ENCODE measurements around the gene CACNA2D3.

CACNA2D3 gene

GRCh38 chr3:54237109-54237508, 114.8 kb downstream of the CACNA2D3 start:
- Histone ChIP-seq H3K4ac (ENCODE audit: low read depth, low read length) (no peak overlapping the region), H2BK120ac (ENCODE audit: low read depth, low read length) (no peak overlapping the region), H3K27me3 (ENCODE audit: insufficient read depth, low read length, poor library complexity) (no peaks in the 10 kb centered on the region), H3K4me1 (ENCODE audit: control insufficient read depth, low read depth, low read length) (no peaks in the 10 kb centered on the region), H3K4me2 (ENCODE audit: low read length) (no peak overlapping the region), H3K79me2 (ENCODE audit: control insufficient read depth, insufficient read depth, low read length) (no peaks in the 10 kb centered on the region), H4K5ac (ENCODE audit: low read length) (no peak overlapping the region), H3K27ac (ENCODE audit: low read depth, low read length) (no peak overlapping the region), H3K56ac (ENCODE audit: low read length) (no peak overlapping the region), H2BK5ac (ENCODE audit: low read length) (no peak overlapping the region), H2AK5ac (ENCODE audit: low read length) (no peak overlapping the region), H3K79me1 (ENCODE audit: low read length) (no peaks in the 10 kb centered on the region), H3K23ac (ENCODE audit: low read length) (no peak overlapping the region), H3K9ac (ENCODE audit: low read length) (no peak overlapping the region), H3K4me3 (ENCODE audit: low read length) (no peak overlapping the region), H3K18ac (ENCODE audit: low read length) (no peak overlapping the region), H2BK15ac (replicated peaks; ENCODE audit: low read depth) (no peak overlapping the region), H3K36me3 (ENCODE audit: control insufficient read depth, insufficient read depth, low read length) (no peaks in the 10 kb centered on the region), H4K8ac (ENCODE audit: low read depth, low read length) (no peak overlapping the region)
- WGBS (ENCODE audit: extremely low coverage, insufficient coverage, low lambda C conversion rate), result no CpG with 5 or more reads among the region's 3 CpGs
- no peak for DNase-seq

GRCh38 chr3:54237788-54238502, 115.6 kb downstream of the CACNA2D3 start:
- H3K9ac ChIP-seq (ENCODE audit: low read length), result no peak overlapping the region
- no peak overlapping the region for H3K4me2 ChIP-seq (ENCODE audit: low read length)
- H2AK5ac ChIP-seq (ENCODE audit: low read length), result no peak overlapping the region
- DNase-seq, result no peak
- no peaks in the 10 kb centered on the region for H3K79me1 ChIP-seq (ENCODE audit: low read length)
- H2BK120ac ChIP-seq (ENCODE audit: low read depth, low read length), result no peak overlapping the region
- H3K36me3 ChIP-seq (ENCODE audit: control insufficient read depth, insufficient read depth, low read length), result no peaks in the 10 kb centered on the region
- H3K79me2 ChIP-seq (ENCODE audit: control insufficient read depth, insufficient read depth, low read length), result no peaks in the 10 kb centered on the region
- no peaks in the 10 kb centered on the region for H3K4me1 ChIP-seq (ENCODE audit: control insufficient read depth, low read depth, low read length)
- H4K5ac ChIP-seq (ENCODE audit: low read length), result no peak overlapping the region
- no peak overlapping the region for H3K56ac ChIP-seq (ENCODE audit: low read length)
- H3K27ac ChIP-seq (ENCODE audit: low read depth, low read length), result no peak overlapping the region
- no peak overlapping the region for H3K18ac ChIP-seq (ENCODE audit: low read length)
- H3K27me3 ChIP-seq (ENCODE audit: insufficient read depth, low read length, poor library complexity), result no peaks in the 10 kb centered on the region
- H3K4ac ChIP-seq (ENCODE audit: low read depth, low read length), result no peak overlapping the region
- H2BK15ac ChIP-seq (replicated peaks; ENCODE audit: low read depth), result no peak overlapping the region
- no peak overlapping the region for H2BK5ac ChIP-seq (ENCODE audit: low read length)
- H3K23ac ChIP-seq (ENCODE audit: low read length), result no peak overlapping the region
- H4K8ac ChIP-seq (ENCODE audit: low read depth, low read length), result no peak overlapping the region
- WGBS (ENCODE audit: extremely low coverage, insufficient coverage, low lambda C conversion rate), result no CpG with 5 or more reads among the region's 4 CpGs
- no peak overlapping the region for H3K4me3 ChIP-seq (ENCODE audit: low read length)

GRCh38 chr3:54240309-54240708, 118.0 kb downstream of the CACNA2D3 start:
- Histone ChIP-seq H3K36me3 (ENCODE audit: control insufficient read depth, insufficient read depth, low read length) (no peaks in the 10 kb centered on the region), H3K79me1 (ENCODE audit: low read length) (no peaks in the 10 kb centered on the region), H4K8ac (ENCODE audit: low read depth, low read length) (no peak overlapping the region), H3K27me3 (ENCODE audit: insufficient read depth, low read length, poor library complexity) (no peaks in the 10 kb centered on the region), H2AK5ac (ENCODE audit: low read length) (no peak overlapping the region), H4K5ac (ENCODE audit: low read length) (no peak overlapping the region), H3K9ac (ENCODE audit: low read length) (no peak overlapping the region), H3K4me3 (ENCODE audit: low read length) (no peak overlapping the region), H3K4me1 (ENCODE audit: control insufficient read depth, low read depth, low read length) (no peaks in the 10 kb centered on the region), H3K27ac (ENCODE audit: low read depth, low read length) (no peak overlapping the region), H3K18ac (ENCODE audit: low read length) (no peak overlapping the region), H3K4ac (ENCODE audit: low read depth, low read length) (no peak overlapping the region), H2BK15ac (replicated peaks; ENCODE audit: low read depth) (no peak overlapping the region), H2BK120ac (ENCODE audit: low read depth, low read length) (no peak overlapping the region), H3K4me2 (ENCODE audit: low read length) (no peak overlapping the region), H3K23ac (ENCODE audit: low read length) (no peak overlapping the region), H3K79me2 (ENCODE audit: control insufficient read depth, insufficient read depth, low read length) (no peaks in the 10 kb centered on the region), H2BK5ac (ENCODE audit: low read length) (no peak overlapping the region), H3K56ac (ENCODE audit: low read length) (no peak overlapping the region)
- DNase-seq, result no peak
- WGBS (ENCODE audit: extremely low coverage, insufficient coverage, low lambda C conversion rate), result no CpG with 5 or more reads among the region's 4 CpGs

- no peaks in the 10 kb centered on the region for H3K79me2 ChIP-seq (ENCODE audit: control insufficient read depth, insufficient read depth, low read length)
- no peak overlapping the region for H3K4ac ChIP-seq (ENCODE audit: low read depth, low read length)
- H2AK5ac ChIP-seq (ENCODE audit: low read length), result no peak overlapping the region
- H3K56ac ChIP-seq (ENCODE audit: low read length), result no peak overlapping the region
- H3K18ac ChIP-seq (ENCODE audit: low read length), result no peak overlapping the region
- H3K4me2 ChIP-seq (ENCODE audit: low read length), result no peak overlapping the region
- no peak overlapping the region for H3K9ac ChIP-seq (ENCODE audit: low read length)
- H4K5ac ChIP-seq (ENCODE audit: low read length), result no peak overlapping the region
- no peak overlapping the region for H2BK5ac ChIP-seq (ENCODE audit: low read length)
- H2BK120ac ChIP-seq (ENCODE audit: low read depth, low read length), result no peak overlapping the region
- no peak overlapping the region for H4K8ac ChIP-seq (ENCODE audit: low read depth, low read length)
- H3K79me1 ChIP-seq (ENCODE audit: low read length), result no peaks in the 10 kb centered on the region
- no peak overlapping the region for H3K4me3 ChIP-seq (ENCODE audit: low read length)
- no peak overlapping the region for H3K27ac ChIP-seq (ENCODE audit: low read depth, low read length)
- H3K27me3 ChIP-seq (ENCODE audit: insufficient read depth, low read length, poor library complexity), result no peaks in the 10 kb centered on the region
- H3K36me3 ChIP-seq (ENCODE audit: control insufficient read depth, insufficient read depth, low read length), result no peaks in the 10 kb centered on the region
- no peak overlapping the region for H3K23ac ChIP-seq (ENCODE audit: low read length)
- no peak overlapping the region for H2BK15ac ChIP-seq (replicated peaks; ENCODE audit: low read depth)
- H3K4me1 ChIP-seq (ENCODE audit: control insufficient read depth, low read depth, low read length), result no peaks in the 10 kb centered on the region
- DNase-seq, result no peak
- WGBS (ENCODE audit: extremely low coverage, insufficient coverage, low lambda C conversion rate), result no CpG with 5 or more reads among the region's 13 CpGs
These were observed 120.9 kb downstream of the CACNA2D3 start for GRCh38 chr3:54243056-54243931.

- no peak overlapping the region for H3K18ac ChIP-seq (ENCODE audit: low read length)
These were observed 121.8 kb downstream of the CACNA2D3 start for GRCh38 chr3:54243960-54244682.

More at GRCh38 chr3:54243960-54244682, 121.8 kb downstream of the CACNA2D3 start:
- Histone ChIP-seq H3K27me3 (ENCODE audit: insufficient read depth, low read length, poor library complexity) (no peaks in the 10 kb centered on the region), H3K36me3 (ENCODE audit: control insufficient read depth, insufficient read depth, low read length) (no peaks in the 10 kb centered on the region), H3K79me2 (ENCODE audit: control insufficient read depth, insufficient read depth, low read length) (no peaks in the 10 kb centered on the region), H3K79me1 (ENCODE audit: low read length) (no peaks in the 10 kb centered on the region), H3K4me3 (ENCODE audit: low read length) (no peak overlapping the region), H2BK120ac (ENCODE audit: low read depth, low read length) (no peak overlapping the region), H3K4me1 (ENCODE audit: control insufficient read depth, low read depth, low read length) (no peaks in the 10 kb centered on the region), H2AK5ac (ENCODE audit: low read length) (no peak overlapping the region), H4K5ac (ENCODE audit: low read length) (no peak overlapping the region), H3K27ac (ENCODE audit: low read depth, low read length) (no peak overlapping the region), H3K9ac (ENCODE audit: low read length) (no peak overlapping the region), H3K23ac (ENCODE audit: low read length) (no peak overlapping the region), H3K4ac (ENCODE audit: low read depth, low read length) (no peak overlapping the region), H2BK15ac (replicated peaks; ENCODE audit: low read depth) (no peak overlapping the region), H3K4me2 (ENCODE audit: low read length) (no peak overlapping the region), H4K8ac (ENCODE audit: low read depth, low read length) (no peak overlapping the region), H3K56ac (ENCODE audit: low read length) (no peak overlapping the region), H2BK5ac (ENCODE audit: low read length) (no peak overlapping the region)
- WGBS (ENCODE audit: extremely low coverage, insufficient coverage, low lambda C conversion rate), result no CpG with 5 or more reads among the region's 8 CpGs
- no peak for DNase-seq
